Smooth muscle cell of the pulmonary artery (primary cell): ENCODE measurements around the gene FNBP1. TPM values are rescaled to one million over a fixed set of nuclear protein-coding genes. Genes with fewer than 3 reads are reported as not detected.

ENCODE experiments used
- total RNA-seq: library from RNA; depleted of rRNA; stranded (reverse); fragments of >200 nt; gene quantifications from 2 replicates; pipeline ENCODE4 v1.2.3, GENCODE V29; 2014

The FNBP1 gene
- total RNA-seq: 41.9 and 49.1 TPM in 2 replicates

GRCh38 chr9:130042885-130043653, at the start of gene FNBP1:
Gene FNBP1 (minus strand): TSS chr9:130043189. CDS start chr9:130042975, 214 bp downstream.

GRCh38 chr9:130053504-130054324, 10.7 kb upstream of the FNBP1 start, which contains the start of gene GPR107:
Gene GPR107 (plus strand): TSS chr9:130053906. CDS start chr9:130053933, 27 bp downstream.

Other genes starting within 250 kb of the FNBP1 start
- 51.9 and 55.1 TPM in 2 replicates for gene TOR1B, start 240.0 kb downstream of the FNBP1 start, total RNA-seq
- 35.0 and 39.6 TPM in 2 replicates for gene TOR1A, start 219.1 kb downstream of the FNBP1 start, total RNA-seq
- 26.6 and 33.7 TPM in 2 replicates for gene C9orf78, start 207.9 kb downstream of the FNBP1 start, total RNA-seq
- 14.4 and 17.7 TPM in 2 replicates for gene USP20, start 207.7 kb downstream of the FNBP1 start, total RNA-seq
- 43.2 and 46.1 TPM in 2 replicates for gene GPR107, start 10.7 kb upstream of the FNBP1 start, total RNA-seq
- 45.8 and 91.2 TPM in 2 replicates for gene NCS1, start 129.2 kb upstream of the FNBP1 start, total RNA-seq
- gene HMCN2, start 222.6 kb upstream of the FNBP1 start, total RNA-seq: 0.07 and 0.17 TPM in 2 replicates